Measurements from ENCODE around the gene TMCC2. TPM values are rescaled to one million over a fixed set of nuclear protein-coding genes. Genes with fewer than 3 reads are reported as not detected.

Gene TMCC2
- total RNA-seq, 1 experiment from 2014 or later = 3.7 TPM

DNA sequence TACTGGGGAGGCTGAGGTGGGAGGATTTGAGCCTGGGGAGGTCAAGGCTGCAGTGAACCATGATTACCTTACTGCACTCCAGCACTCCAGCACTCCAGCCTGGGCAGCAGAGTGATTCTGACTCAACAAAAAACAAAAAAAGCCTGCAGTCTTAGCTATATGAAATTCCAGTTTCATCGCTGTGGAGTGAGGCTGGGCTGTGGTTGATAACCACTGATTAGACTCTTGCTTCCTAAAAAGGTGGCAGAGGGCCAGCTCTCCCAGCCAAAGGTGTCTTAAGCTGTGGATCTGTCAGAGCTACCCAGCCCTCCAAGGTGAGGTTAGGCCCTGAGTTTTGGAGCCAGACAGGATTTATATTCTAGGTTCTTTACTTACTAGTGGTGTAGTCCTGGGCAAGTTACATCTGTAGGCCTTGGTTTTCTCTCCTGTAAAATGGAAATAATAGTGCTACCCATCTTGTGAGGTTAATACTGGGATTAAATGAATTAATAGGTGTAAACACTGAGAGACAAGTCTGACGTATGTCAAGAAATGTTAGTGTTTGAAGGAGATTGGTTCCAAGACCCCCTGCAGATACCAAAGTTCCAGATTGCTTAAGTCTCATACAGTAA is 35.9 kb downstream of the TMCC2 start:
- DNase-seq = no peak
- H3K36me3 ChIP-seq = no peaks in the 10 kb centered on the region
- H3K27me3 ChIP-seq = no peaks in the 10 kb centered on the region
- H3K9me3 ChIP-seq = no peaks in the 10 kb centered on the region
- no peak overlapping the region for H3K4me3 ChIP-seq

DNA sequence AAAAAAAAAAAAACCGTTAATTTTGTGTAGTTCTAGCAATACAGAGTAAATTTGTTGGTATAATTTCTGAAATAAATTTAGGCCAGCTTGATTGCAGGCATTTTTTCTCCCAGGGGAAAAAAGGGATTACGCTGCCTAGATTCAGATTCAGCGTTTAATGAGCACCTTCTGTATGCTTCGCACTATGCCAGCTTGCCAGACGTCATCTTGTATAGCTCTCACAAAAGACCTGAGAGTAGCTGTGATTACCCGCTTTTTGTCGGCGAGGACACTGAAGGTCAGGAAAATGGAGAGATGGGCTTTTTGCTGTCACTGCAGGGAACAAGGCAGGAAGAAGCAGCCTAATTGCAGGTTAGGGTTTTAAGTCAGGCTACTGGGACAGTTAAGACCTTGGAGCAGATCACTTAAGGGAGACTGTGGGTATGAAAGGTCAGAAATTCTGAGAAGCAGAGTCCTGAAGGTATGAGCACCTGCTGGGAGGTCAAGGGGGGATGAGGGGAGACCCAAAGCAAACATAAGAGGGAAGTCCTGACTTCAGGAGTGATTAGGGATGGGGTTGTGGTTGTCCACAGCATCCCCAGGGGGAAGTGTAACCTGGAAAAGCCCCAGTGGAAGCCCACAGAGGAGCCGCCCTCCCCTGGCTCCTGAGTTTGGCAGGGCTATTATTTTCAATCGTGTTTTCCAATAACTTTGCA is 39.0 kb downstream of the TMCC2 start:
- DNase-seq = no peak
- no peaks in the 10 kb centered on the region for H3K9me3 ChIP-seq
- no peak overlapping the region for H3K4me3 ChIP-seq
- H3K36me3 ChIP-seq = no peaks in the 10 kb centered on the region
- H3K27me3 ChIP-seq = no peaks in the 10 kb centered on the region

DNA sequence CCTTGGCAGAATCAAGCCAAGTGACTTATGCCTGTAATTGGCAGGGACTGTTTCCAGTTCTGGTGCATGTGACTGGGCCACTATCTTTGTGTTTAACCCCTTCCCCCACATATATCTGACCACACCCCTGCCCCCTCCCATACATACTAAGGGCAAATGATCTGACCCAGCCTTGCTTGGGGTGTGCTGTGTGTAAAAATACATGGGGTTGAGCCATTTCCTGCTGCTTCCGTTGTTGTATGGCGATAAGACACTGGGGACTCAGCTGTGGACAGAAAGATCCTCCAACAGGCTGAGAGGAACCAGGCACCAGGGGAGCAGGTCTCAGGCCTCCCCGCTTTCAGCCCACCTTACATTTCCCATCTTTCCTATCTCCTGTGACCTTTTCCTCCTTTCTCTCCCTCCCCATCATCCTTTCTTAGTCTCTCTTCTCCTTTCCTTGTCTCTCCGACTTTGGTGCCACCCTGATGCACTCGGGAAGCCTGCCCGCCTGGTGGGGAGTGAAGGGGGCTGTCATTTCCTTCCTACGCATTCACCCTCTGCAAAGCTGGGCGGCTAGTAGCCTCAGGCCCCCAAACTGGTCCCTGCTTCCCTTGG is 39.7 kb downstream of the TMCC2 start:
- H3K36me3 ChIP-seq = no peaks in the 10 kb centered on the region
- H3K27me3 ChIP-seq = no peaks in the 10 kb centered on the region
- H3K4me3 ChIP-seq = no peak overlapping the region
- H3K9me3 ChIP-seq = no peaks in the 10 kb centered on the region
- DNase-seq = no peak

DNA sequence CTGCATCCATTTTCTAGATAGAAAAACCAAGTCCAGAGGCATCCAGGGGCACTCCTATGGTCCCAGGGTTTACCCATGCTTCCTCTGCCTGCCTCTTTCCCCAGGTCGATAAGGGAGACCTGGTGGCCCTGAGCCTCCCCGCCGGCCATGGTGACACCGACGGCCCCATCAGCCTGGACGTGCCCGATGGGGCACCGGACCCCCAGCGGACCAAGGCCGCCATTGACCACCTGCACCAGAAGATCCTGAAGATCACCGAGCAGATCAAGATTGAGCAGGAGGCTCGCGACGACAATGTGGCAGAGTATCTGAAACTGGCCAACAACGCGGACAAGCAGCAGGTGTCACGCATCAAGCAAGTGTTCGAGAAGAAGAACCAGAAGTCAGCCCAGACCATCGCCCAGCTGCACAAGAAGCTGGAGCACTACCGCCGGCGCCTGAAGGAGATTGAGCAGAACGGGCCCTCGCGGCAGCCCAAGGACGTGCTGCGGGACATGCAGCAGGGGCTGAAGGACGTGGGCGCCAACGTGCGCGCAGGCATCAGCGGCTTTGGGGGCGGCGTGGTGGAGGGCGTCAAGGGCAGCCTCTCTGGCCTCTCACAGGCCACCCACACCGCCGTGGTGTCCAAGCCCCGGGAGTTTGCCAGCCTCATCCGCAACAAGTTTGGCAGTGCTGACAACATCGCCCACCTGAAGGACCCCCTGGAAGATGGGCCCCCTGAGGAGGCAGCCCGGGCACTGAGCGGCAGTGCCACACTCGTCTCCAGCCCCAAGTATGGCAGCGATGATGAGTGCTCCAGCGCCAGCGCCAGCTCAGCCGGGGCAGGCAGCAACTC is 41.3 kb downstream of the TMCC2 start:
- H3K27me3 ChIP-seq = no peaks in the 10 kb centered on the region
- no peaks in the 10 kb centered on the region for H3K9me3 ChIP-seq
- no peaks in the 10 kb centered on the region; the same call in 1 of the 2 replicates for H3K36me3 ChIP-seq
- H3K4me3 ChIP-seq = no peak overlapping the region
- no peak for DNase-seq

DNA sequence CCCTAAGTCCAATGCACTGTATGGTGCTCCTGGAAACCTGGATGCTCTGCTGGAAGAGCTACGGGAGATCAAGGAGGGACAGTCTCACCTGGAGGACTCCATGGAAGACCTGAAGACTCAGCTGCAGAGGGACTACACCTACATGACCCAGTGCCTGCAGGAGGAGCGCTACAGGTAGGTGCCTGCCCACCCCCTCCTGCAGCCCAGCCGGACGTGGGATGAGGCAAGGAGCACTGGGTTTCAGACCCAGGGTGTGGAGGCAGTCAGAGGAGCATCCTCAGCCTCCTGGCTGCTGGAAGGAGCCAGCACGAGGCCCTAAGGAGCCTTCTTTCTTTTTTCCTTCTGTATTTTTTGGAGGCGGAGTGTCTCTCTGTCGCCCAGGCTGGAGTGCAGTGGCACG is 42.0 kb downstream of the TMCC2 start:
- no peak overlapping the region for H3K4me3 ChIP-seq
- H3K27me3 ChIP-seq = no peaks in the 10 kb centered on the region
- no peaks in the 10 kb centered on the region; the same call in 1 of the 2 replicates for H3K36me3 ChIP-seq
- no peak for DNase-seq
- no peaks in the 10 kb centered on the region for H3K9me3 ChIP-seq

DNA sequence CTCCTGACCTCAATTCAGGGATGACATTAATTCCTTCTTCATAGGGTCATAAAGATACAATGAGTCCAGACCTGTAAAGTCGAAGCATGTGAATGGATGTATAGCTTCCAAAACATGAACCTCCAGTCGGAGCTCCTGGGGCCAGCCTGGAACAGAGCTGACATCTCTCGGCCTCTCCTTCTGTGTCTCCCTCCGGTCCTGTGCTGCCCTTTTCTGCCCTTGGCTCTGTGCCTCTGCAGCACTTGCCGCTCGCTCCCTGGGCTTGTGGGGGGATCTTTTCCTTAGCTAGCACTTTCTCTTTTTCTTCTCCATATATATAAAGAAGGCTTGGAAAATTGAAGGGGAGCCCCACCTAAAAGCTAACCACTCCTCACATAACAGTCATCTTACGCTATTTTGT is 42.5 kb downstream of the TMCC2 start:
- Histone ChIP-seq H3K9me3 (no peaks in the 10 kb centered on the region), H3K36me3 (no peaks in the 10 kb centered on the region; the same call in 1 of the 2 replicates), H3K4me3 (no peak overlapping the region), H3K27me3 (no peaks in the 10 kb centered on the region)
- no peak for DNase-seq

DNA sequence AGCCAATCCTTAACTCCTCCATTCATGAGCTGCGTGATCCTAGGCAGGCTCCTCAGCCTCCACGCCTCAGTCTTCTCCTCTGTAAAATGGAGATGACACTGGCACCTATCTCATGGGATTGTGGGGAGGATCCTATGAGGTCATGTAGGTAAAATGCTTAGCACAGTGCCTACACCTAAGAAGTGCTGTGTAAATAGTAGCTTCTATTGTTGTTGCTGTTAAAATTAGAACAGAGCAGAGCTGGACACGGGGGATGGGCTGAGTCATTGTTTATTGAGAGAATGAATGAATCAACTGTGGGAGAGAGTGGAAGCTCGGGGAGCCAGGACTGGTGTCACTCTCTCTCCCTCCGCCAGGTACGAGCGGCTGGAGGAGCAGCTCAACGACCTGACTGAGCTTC is 43.0 kb downstream of the TMCC2 start:
- no peaks in the 10 kb centered on the region; the same call in 1 of the 2 replicates for H3K36me3 ChIP-seq
- H3K27me3 ChIP-seq = no peaks in the 10 kb centered on the region
- H3K4me3 ChIP-seq = no peak overlapping the region
- peak; percentile 44 for DNase-seq
- H3K9me3 ChIP-seq = no peaks in the 10 kb centered on the region

DNA sequence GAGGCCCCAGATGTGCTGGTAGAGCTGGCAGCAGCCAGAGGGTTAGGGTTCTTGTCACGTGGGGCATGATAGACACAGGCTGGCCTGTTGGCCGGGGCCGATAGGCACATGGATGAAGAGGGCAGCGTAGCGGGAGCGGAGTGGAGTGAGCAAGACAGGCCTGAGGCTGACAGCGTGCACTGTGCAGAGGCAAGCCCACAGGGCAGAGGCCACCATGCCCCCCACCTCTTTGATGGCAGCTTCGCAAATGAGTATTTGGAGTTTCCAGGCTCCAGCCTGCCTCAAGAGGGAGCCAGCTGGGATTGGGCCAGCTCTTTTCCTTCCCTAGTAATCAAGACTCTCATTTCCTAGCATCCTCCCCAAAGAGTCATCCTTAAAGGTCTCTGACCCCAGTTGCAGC is 43.5 kb downstream of the TMCC2 start:
- DNase-seq = peak; percentile 66

DNA sequence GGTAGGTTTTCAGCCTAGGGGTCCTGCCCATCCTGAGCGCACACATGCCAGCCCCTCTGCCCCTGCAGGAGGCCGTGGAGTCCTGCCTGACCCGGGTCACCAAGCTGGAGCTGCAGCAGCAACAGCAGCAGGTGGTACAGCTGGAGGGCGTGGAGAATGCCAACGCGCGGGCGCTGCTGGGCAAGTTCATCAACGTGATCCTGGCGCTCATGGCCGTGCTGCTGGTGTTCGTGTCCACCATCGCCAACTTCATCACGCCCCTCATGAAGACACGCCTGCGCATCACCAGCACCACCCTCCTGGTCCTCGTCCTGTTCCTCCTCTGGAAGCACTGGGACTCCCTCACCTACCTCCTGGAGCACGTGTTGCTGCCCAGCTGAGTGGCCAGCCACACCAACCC is 44.0 kb downstream of the TMCC2 start:
- no peak for DNase-seq
- no peaks in the 10 kb centered on the region for H3K27me3 ChIP-seq

More for the DNA sequence above, 43.5 kb downstream of the TMCC2 start:
- Histone ChIP-seq H3K36me3 (no peaks in the 10 kb centered on the region; the same call in 1 of the 2 replicates), H3K4me3 (no peak overlapping the region), H3K9me3 (no peaks in the 10 kb centered on the region), H3K27me3 (no peaks in the 10 kb centered on the region)

DNA sequence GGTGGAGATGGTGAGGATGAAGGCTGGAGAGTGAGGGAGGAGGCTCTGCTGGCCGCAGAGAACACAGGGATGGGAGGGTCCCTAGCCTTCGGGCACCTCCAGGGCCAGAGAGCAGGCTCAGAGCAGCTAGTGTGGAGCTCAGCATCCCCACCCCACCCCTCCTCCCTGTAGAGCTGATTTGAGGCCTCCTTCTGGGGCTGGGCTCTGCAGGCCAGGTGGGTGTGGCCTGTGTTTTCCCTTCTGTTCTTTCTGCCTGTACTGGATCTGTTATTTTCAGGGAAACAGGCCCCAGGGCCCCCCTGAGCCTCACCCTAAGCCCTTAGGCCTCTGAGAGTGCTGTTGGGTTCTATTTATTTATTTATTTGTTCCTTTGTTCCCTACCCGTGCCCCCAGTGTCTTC is 44.8 kb downstream of the TMCC2 start:
- DNase-seq = no peak
- no peak overlapping the region for H3K4me3 ChIP-seq
- H3K9me3 ChIP-seq = no peaks in the 10 kb centered on the region
- H3K36me3 ChIP-seq = no peaks in the 10 kb centered on the region; the same call in 1 of the 2 replicates
- no peaks in the 10 kb centered on the region for H3K27me3 ChIP-seq

More for the DNA sequence above, 44.0 kb downstream of the TMCC2 start:
- Histone ChIP-seq H3K4me3 (no peak overlapping the region), H3K9me3 (no peaks in the 10 kb centered on the region), H3K36me3 (no peaks in the 10 kb centered on the region; the same call in 1 of the 2 replicates)

DNA sequence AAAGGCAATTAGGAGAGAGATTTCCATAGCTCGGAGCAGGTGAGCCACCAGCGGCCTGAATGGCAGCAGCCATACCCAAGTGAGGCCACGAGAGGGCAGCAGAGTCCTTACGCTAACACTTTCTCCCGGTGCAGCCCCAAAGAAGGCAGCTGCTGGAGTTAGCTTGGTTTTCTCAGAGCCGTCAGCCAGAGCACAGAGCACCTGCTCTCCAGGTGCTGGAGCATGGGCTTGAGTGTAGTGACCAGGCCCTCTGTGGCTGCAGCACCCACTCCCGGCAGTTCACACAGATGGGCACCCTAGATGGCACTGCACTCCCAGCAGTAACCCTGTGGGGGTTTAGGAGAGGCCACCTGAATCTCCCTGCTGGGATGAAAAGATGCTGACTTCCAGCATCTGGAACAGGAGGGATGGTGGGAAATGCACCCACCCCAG is 45.8 kb downstream of the TMCC2 start:
- Histone ChIP-seq H3K36me3 (no peaks in the 10 kb centered on the region; the same call in 1 of the 2 replicates), H3K27me3 (no peaks in the 10 kb centered on the region), H3K9me3 (no peaks in the 10 kb centered on the region), H3K4me3 (no peak overlapping the region)
- peak; percentile 59 for DNase-seq

DNA sequence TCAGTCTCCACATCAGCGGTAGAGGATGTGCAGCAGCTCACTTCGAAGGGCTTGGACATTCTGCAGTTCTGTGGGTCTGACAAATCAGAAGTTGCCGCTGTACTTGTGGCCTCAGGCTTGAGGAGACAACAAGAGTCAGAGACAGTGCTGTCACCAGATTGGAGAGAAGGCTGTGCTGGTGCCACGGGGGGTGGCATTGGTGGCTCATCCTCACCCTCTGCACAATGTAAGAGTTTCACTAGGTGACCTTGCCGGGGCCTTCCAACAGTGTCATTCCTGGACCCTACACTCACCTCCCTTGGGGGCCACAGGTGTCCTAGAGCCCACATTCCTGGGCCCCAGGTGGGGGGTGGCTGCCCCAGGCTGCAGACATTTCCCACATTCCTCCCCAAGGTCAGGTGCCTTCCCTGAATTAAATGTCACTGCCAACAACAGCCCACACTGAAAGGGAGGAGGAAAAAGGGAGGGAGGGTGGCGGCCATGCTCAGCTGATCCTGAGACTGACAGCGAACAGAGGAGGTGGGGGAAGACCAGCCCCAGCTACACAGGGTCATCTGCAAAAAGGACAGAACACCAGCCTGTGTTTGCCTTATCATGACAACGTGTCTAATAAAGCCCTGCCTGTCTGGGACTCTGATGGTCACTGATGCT is 46.4 kb downstream of the TMCC2 start:
- no peak for DNase-seq
- no peaks in the 10 kb centered on the region for H3K9me3 ChIP-seq
- no peaks in the 10 kb centered on the region; the same call in 1 of the 2 replicates for H3K36me3 ChIP-seq
- no peaks in the 10 kb centered on the region for H3K27me3 ChIP-seq
- no peak overlapping the region for H3K4me3 ChIP-seq

DNA sequence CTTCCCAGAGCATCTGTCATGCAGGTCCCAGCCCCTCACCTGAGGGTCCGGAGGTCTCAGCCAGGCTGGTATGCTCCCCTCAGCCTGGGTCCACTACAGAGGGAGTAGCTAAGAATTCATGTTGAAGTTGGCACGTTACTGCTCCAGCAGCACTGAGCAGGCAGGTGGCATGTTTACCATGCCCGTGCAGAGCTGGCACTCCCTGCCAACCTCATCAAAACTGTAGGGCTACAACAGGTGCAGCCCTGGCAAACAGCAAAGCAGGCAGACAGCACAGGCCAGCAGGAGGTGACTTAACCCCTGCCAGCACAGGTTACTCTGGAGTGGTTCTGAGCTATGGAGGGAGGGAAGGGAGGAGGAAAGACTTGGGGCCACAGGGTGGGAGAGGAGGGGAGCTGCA is 47.4 kb downstream of the TMCC2 start:
- no peaks in the 10 kb centered on the region; the same call in 1 of the 2 replicates for H3K36me3 ChIP-seq
- DNase-seq = no peak
- no peak overlapping the region for H3K4me3 ChIP-seq
- H3K9me3 ChIP-seq = no peaks in the 10 kb centered on the region
- no peaks in the 10 kb centered on the region for H3K27me3 ChIP-seq

DNA sequence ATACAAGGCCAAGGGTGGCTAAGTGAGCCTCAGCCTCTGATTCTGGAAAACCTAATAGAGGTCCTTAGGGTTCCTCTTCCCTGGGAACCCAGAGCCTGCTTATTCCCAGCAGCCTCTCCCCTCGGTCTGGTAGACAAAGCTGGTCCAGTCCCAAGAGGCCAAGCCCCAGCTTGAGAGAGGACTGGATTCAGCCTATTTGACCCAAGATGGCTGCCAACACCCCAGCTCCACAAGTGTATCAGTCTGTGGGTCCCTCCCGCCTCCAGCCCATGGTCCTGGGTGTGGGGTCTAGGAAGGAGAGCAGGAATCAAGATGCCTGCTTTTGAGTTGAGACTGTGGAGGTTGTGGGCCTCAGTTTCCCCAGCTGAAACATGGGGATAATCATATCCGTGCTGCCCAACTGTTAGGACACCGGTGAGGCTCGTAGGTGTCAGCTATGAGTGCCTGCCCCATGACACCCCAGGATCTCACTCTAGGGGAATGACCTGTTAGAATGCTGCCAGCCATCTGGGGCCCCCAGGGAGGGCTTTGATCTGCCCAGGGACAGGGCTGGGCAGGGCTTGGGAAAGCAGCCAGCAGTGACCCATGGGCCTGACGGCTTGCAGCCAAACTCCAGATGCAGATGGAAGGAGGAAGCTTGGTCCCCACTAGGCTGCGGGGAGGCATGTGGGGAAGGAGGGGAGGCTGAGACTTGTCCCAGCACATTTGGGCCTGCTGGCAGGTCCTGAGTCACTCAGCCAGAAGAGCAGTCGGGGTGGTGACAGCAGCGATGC is 48.4 kb downstream of the TMCC2 start:
- Histone ChIP-seq H3K9me3 (no peaks in the 10 kb centered on the region), H3K27me3 (no peaks in the 10 kb centered on the region), H3K4me3 (no peak overlapping the region), H3K36me3 (no peaks in the 10 kb centered on the region; the same call in 1 of the 2 replicates)
- no peak for DNase-seq

DNA sequence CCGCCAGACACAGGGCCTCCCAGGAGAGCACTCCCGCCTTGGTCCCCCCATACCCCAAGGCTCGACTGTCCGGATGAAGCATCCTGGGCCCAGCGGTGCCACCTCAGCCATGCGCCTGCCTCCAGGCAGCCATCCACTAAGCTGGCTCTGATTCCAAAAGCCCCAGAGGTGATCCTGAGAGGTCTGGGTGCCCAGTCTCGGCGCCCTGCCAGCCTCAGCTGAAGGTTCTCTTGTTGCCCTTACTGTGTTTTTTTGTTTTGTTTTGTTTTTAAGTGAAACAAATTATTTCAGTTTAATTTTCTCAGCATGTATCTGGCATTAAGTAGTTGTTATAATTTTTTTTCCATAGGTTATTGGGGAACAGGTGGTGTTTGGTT is 48.9 kb downstream of the TMCC2 start:
- Histone ChIP-seq H3K27me3 (no peaks in the 10 kb centered on the region), H3K9me3 (no peaks in the 10 kb centered on the region), H3K4me3 (no peak overlapping the region), H3K36me3 (no peaks in the 10 kb centered on the region; the same call in 1 of the 2 replicates)
- no peak for DNase-seq

DNA sequence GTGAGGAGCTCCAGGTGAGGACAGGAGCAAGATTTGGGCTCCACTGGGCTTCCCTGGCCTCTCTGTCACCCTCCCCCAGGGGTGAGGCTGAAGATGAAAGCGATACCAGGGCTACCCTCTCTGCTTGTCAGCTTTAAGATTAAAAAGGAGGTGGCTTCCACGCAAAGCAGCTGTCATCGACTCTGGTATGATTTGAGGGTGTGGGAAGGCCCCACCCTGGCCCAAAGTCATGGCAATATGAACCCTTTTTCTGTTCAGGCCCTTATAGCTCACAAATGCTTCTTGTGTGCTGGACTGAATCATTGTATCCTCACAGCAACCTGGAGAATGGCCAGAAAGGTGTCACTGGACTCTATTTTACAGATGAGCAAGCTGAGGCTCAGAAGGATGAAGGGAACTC is 52.2 kb downstream of the TMCC2 start:
- DNase-seq = no peak
- no peaks in the 10 kb centered on the region for H3K9me3 ChIP-seq
- no peaks in the 10 kb centered on the region for H3K27me3 ChIP-seq
- H3K4me3 ChIP-seq = no peak overlapping the region
- H3K36me3 ChIP-seq = no peaks in the 10 kb centered on the region
